HepG2 (cell line): Measurements from ENCODE around the gene SND1. TPM values are rescaled to one million over a fixed set of nuclear protein-coding genes. Genes with fewer than 3 reads are reported as not detected.

Source experiments
- ATF4 ChIP-seq, 2 experiments: fragments of 450-650 bp in 1 of 2; sonication (generic) in 1 of 2; formaldehyde crosslinking; IDR thresholded peaks; 2 replicates each; pipeline versions ENCODE4 v1.5.0 to v1.8.0; 2020 to 2022; ENCODE audit warnings: mild to moderate bottlenecking in 1 of 2, missing genetic modification reagents in 1 of 2
- HIVEP1 ChIP-seq: sonication (generic); formaldehyde crosslinking; IDR thresholded peaks from 2 replicates; pipeline ENCODE4 v1.4.0; 2020; ENCODE audit warnings: mild to moderate bottlenecking, missing genetic modification reagents
- HOXD1 ChIP-seq: sonication (generic); formaldehyde crosslinking; IDR thresholded peaks from 2 replicates; pipeline ENCODE4 v1.5.0; 2020; ENCODE audit warnings: missing genetic modification reagents
- PAWR ChIP-seq: sonication (generic); formaldehyde crosslinking; IDR thresholded peaks from 2 replicates; pipeline ENCODE4 v1.4.0; 2020; ENCODE audit warnings: missing genetic modification reagents, mild to moderate bottlenecking, borderline replicate concordance
- PREB ChIP-seq: sonication (generic); formaldehyde crosslinking; IDR thresholded peaks from 2 replicates; pipeline ENCODE4 v1.4.0; 2020; ENCODE audit warnings: missing genetic modification reagents
- RBM22 ChIP-seq: fragments of 200-400 bp; formaldehyde crosslinking; optimal IDR thresholded peaks from 2 replicates; pipeline ENCODE3; 2017; ENCODE audit warnings: mild to moderate bottlenecking, low read length, moderate library complexity
- SP5 ChIP-seq: IDR thresholded peaks from 2 replicates; pipeline ENCODE4 v1.6.1; 2016; ENCODE audit warnings: low read depth, borderline replicate concordance
- THRA ChIP-seq: sonication (generic); formaldehyde crosslinking; IDR thresholded peaks from 2 replicates; pipeline ENCODE4 v1.4.0; 2020; ENCODE audit warnings: missing genetic modification reagents, borderline replicate concordance
- ZBTB7B ChIP-seq: sonication (generic); formaldehyde crosslinking; IDR thresholded peaks from 2 replicates; pipeline ENCODE4 v1.4.0; 2020; ENCODE audit warnings: missing genetic modification reagents
- ZHX1 ChIP-seq: sonication (generic); formaldehyde crosslinking; IDR thresholded peaks from 2 replicates; pipeline ENCODE4 v1.8.1; 2022; ENCODE audit warnings: low read depth, mild to moderate bottlenecking, missing genetic modification reagents
- ZNF143 ChIP-seq: sonication (generic); formaldehyde crosslinking; IDR thresholded peaks from 2 replicates; pipeline ENCODE4 v1.4.0; 2020; ENCODE audit warnings: missing genetic modification reagents
- ZNF451 ChIP-seq: sonication (generic); formaldehyde crosslinking; IDR thresholded peaks from 2 replicates; pipeline ENCODE4 v1.5.0; 2020; ENCODE audit warnings: mild to moderate bottlenecking, missing genetic modification reagents
- ZNF609 ChIP-seq: sonication (generic); formaldehyde crosslinking; IDR thresholded peaks from 2 replicates; pipeline ENCODE4 v1.4.0; 2020; ENCODE audit warnings: mild to moderate bottlenecking, missing genetic modification reagents, borderline replicate concordance
- ZNF615 ChIP-seq: sonication (generic); formaldehyde crosslinking; IDR thresholded peaks from 2 replicates; pipeline ENCODE4 v1.5.0; 2020; ENCODE audit warnings: mild to moderate bottlenecking, missing genetic modification reagents, borderline replicate concordance
- polyA plus RNA-seq, 8 experiments: library from polyadenylated mRNA; depleted of rRNA in 3 of 8; stranded (reverse) in 7 of 8; unstranded in 1 of 8; fragments of >200 nt; fragmentation: Illumina TruSeq in 4 of 8; extraction: Trizol in 4 of 8; gene quantifications; 2 replicates each; pipeline versions ENCODE4 v1.2.1 to v1.2.3, GENCODE V29; 2011 to 2016; ENCODE audit warnings: low read depth in 4 of 8, missing spikeins in 1 of 8, mixed read lengths in 1 of 8; ENCODE audit not compliant: insufficient read depth in 1 of 8
- total RNA-seq, 5 experiments: library from RNA; depleted of rRNA; stranded (reverse); fragments of >200 nt; fragmentation: Illumina TruSeq; extraction: Trizol; gene quantifications; 2 replicates each; pipeline ENCODE4 v1.2.3, GENCODE V29; 2016; ENCODE audit warnings: low read depth in 1 of 5
- TF ChIP-seq, protein P1 (sequence below): sonication (generic); formaldehyde crosslinking; IDR thresholded peaks from 2 replicates; pipeline ENCODE4 v1.4.0; 2020; ENCODE audit warnings: mild to moderate bottlenecking, missing genetic modification reagents
- TF ChIP-seq, protein P2 (sequence below): IDR thresholded peaks from 2 replicates; pipeline ENCODE4 v1.6.1; 2012; ENCODE audit warnings: inconsistent platforms

SND1 gene
- total and polyA plus RNA-seq, 2 of the 13 experiments (the other 11 are each of a cell fraction or from before 2014, with no cell fraction given), result 110 to 182 TPM

- no peak for TF ChIP-seq ZNF609 (CRISPR knock-in tag)
- no peak for TF ChIP-seq ZBTB7B (CRISPR knock-in tag)
- TF ChIP-seq THRA (CRISPR knock-in tag), result no peak
- no peak for TF ChIP-seq RBM22
- TF ChIP-seq ZHX1 (CRISPR knock-in tag), result no peak
- TF ChIP-seq SP5, result no peak
- TF ChIP-seq, protein P1, sequence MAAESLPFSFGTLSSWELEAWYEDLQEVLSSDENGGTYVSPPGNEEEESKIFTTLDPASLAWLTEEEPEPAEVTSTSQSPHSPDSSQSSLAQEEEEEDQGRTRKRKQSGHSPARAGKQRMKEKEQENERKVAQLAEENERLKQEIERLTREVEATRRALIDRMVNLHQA, result no peak
- no peak for TF ChIP-seq ZNF143 (CRISPR knock-in tag)
- TF ChIP-seq ZNF615, result no peak
- no peak for TF ChIP-seq HOXD1 (CRISPR knock-in tag)
- no peak for TF ChIP-seq ZNF451
- TF ChIP-seq, protein P2, sequence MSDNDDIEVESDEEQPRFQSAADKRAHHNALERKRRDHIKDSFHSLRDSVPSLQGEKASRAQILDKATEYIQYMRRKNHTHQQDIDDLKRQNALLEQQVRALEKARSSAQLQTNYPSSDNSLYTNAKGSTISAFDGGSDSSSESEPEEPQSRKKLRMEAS, result no peak
- TF ChIP-seq HIVEP1 (CRISPR knock-in tag), result 0 out of 2 replicates have a peak, but pooled peaks have one; percentile 3
- no peak for TF ChIP-seq PAWR
- TF ChIP-seq PREB (CRISPR knock-in tag), result 0 out of 2 replicates have a peak, but pooled peaks have one; percentile 52
- no peak for TF ChIP-seq ATF4 (CRISPR knock-in tag; IDR thresholded peaks at IDR 0.05)
Observed at GRCh38 chr7:127652333-127653248, 597 bp downstream of the SND1 start (continued).
